Smooth muscle cell (in vitro differentiated cells): Measurements from ENCODE around the gene RAB15. TPM values are rescaled to one million over a fixed set of nuclear protein-coding genes. Genes with fewer than 3 reads are reported as not detected.

Experiments used
- DNase-seq: peaks from one replicate; lab custom pipeline; 2025; ENCODE audit not compliant: unreplicated experiment; lab: John Stamatoyannopoulos, UW
- H2AFZ ChIP-seq: fragments of 200-600 bp; sonication (generic); 2 replicates; pipeline ENCODE4 v1.6.0; 2016; ENCODE audit warnings: antibody characterized with exemption, low read depth, mild to moderate bottlenecking
- H3F3A ChIP-seq: fragments of 200-600 bp; sonication (generic); 2 replicates; pipeline ENCODE4 v1.6.0; 2017; ENCODE audit warnings: antibody characterized with exemption, low read depth
- H3K27ac ChIP-seq: fragments of 200-600 bp; sonication (generic); 2 replicates; pipeline ENCODE4 v1.5.1; 2016; ENCODE audit warnings: low read depth, mild to moderate bottlenecking
- H3K27me3 ChIP-seq: fragments of 200-600 bp; sonication (generic); 2 replicates; pipeline ENCODE4 v1.6.1; 2016; ENCODE audit warnings: low read depth, mild to moderate bottlenecking
- H3K36me3 ChIP-seq: fragments of 200-600 bp; sonication (generic); 2 replicates; pipeline ENCODE4 v1.5.1; 2016; ENCODE audit warnings: low read depth
- H3K4me1 ChIP-seq: fragments of 200-600 bp; sonication (generic); 2 replicates; pipeline ENCODE4 v1.5.1; 2016; ENCODE audit warnings: low read depth
- H3K4me2 ChIP-seq: fragments of 200-600 bp; sonication (generic); 2 replicates; pipeline ENCODE4 v1.6.0; 2016; ENCODE audit warnings: mild to moderate bottlenecking
- H3K4me3 ChIP-seq: fragments of 200-600 bp; sonication (generic); 2 replicates; pipeline ENCODE4 v1.5.1; 2016; ENCODE audit warnings: mild to moderate bottlenecking
- H3K79me2 ChIP-seq: fragments of 200-600 bp; sonication (generic); 2 replicates; pipeline ENCODE4 v1.6.0; 2016; ENCODE audit warnings: low read depth, mild to moderate bottlenecking
- H3K9ac ChIP-seq: fragments of 200-600 bp; sonication (generic); 2 replicates; pipeline ENCODE4 v1.6.0; 2016; ENCODE audit warnings: low read depth
- H3K9me3 ChIP-seq: fragments of 200-600 bp; sonication (generic); replicated peaks from 2 replicates; pipeline ENCODE4 v1.5.1; 2016; ENCODE audit warnings: low read depth
- H4K20me1 ChIP-seq: fragments of 200-600 bp; sonication (generic); 2 replicates; pipeline ENCODE4 v1.6.0; 2016; ENCODE audit warnings: low read depth
- WGBS: methylation state at CpG from one replicate; pipeline ENCODE4 v1.1.7; 2016; ENCODE audit warnings: low lambda C conversion rate; 5-methylcytosine and 5-hydroxymethylcytosine counted together
- polyA plus RNA-seq: library from polyadenylated mRNA; unstranded; fragments of >200 nt; fragmentation: Nextera tagmentation; extraction: Ambion mirVana; gene quantifications from 2 replicates; pipeline ENCODE4 v1.2.1, GENCODE V29; 2016
- total RNA-seq: library from RNA; depleted of rRNA; stranded (reverse); fragments of >200 nt; gene quantifications from 2 replicates; pipeline ENCODE4 v1.2.3, GENCODE V29; 2014
- TF ChIP-seq, protein P1 (sequence below): fragments of 200-600 bp; sonication (generic); IDR thresholded peaks from 2 replicates; pipeline ENCODE4 v1.5.1; 2017; ENCODE audit warnings: borderline replicate concordance, mild to moderate bottlenecking, antibody characterized with exemption; ENCODE audit not compliant: insufficient read depth, poor library complexity, severe bottlenecking

Gene RAB15
- total and polyA plus RNA-seq, 2 experiments from 2014 or later = 7.1 to 7.7 TPM

GRCh38 chr14:64970041-64970440, 2.1 kb downstream of the RAB15 start:
- H3K27me3 ChIP-seq = no peaks in the 10 kb centered on the region
- H3K4me2 ChIP-seq = no peak overlapping the region
- H3K9ac ChIP-seq = no peak overlapping the region
- peaks cover 13% of the 10 kb centered on the region for H4K20me1 ChIP-seq
- no peak overlapping the region for H2AFZ ChIP-seq
- TF ChIP-seq, protein P1, sequence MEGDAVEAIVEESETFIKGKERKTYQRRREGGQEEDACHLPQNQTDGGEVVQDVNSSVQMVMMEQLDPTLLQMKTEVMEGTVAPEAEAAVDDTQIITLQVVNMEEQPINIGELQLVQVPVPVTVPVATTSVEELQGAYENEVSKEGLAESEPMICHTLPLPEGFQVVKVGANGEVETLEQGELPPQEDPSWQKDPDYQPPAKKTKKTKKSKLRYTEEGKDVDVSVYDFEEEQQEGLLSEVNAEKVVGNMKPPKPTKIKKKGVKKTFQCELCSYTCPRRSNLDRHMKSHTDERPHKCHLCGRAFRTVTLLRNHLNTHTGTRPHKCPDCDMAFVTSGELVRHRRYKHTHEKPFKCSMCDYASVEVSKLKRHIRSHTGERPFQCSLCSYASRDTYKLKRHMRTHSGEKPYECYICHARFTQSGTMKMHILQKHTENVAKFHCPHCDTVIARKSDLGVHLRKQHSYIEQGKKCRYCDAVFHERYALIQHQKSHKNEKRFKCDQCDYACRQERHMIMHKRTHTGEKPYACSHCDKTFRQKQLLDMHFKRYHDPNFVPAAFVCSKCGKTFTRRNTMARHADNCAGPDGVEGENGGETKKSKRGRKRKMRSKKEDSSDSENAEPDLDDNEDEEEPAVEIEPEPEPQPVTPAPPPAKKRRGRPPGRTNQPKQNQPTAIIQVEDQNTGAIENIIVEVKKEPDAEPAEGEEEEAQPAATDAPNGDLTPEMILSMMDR = no peak
- no peaks in the 10 kb centered on the region for H3K9me3 ChIP-seq
- no peak overlapping the region for H3K27ac ChIP-seq
- no peak overlapping the region for H3K4me3 ChIP-seq
- no peaks in the 10 kb centered on the region for H3K36me3 ChIP-seq
- 95% methylated on average over 3 of the region's 3 CpGs for WGBS
- no peaks in the 10 kb centered on the region for H3K4me1 ChIP-seq
- no peak for DNase-seq
- H3F3A ChIP-seq = no peaks in the 10 kb centered on the region
- no peaks in the 10 kb centered on the region for H3K79me2 ChIP-seq

- TF ChIP-seq, protein P1 = no peak
- H3F3A ChIP-seq = no peaks in the 10 kb centered on the region
- H2AFZ ChIP-seq = no peak overlapping the region
- no peak for DNase-seq
- H3K4me3 ChIP-seq = no peak overlapping the region
- H3K79me2 ChIP-seq = no peaks in the 10 kb centered on the region
- no peaks in the 10 kb centered on the region for H3K36me3 ChIP-seq
- no peak overlapping the region for H3K4me2 ChIP-seq
- no peak overlapping the region for H3K27ac ChIP-seq
- H4K20me1 ChIP-seq = peaks cover 13% of the 10 kb centered on the region
- H3K4me1 ChIP-seq = no peaks in the 10 kb centered on the region
- H3K27me3 ChIP-seq = no peaks in the 10 kb centered on the region
- H3K9ac ChIP-seq = no peak overlapping the region
- no peaks in the 10 kb centered on the region for H3K9me3 ChIP-seq
- 75% methylated on average over 6 of the region's 6 CpGs for WGBS
These were observed 3.5 kb downstream of the RAB15 start for GRCh38 chr14:64968651-64969050.

- Histone ChIP-seq H3K36me3 (no peaks in the 10 kb centered on the region), H3K9me3 (no peaks in the 10 kb centered on the region), H3K79me2 (no peaks in the 10 kb centered on the region), H3K4me1 (no peaks in the 10 kb centered on the region), H3K27me3 (no peaks in the 10 kb centered on the region), H4K20me1 (peaks cover 13% of the 10 kb centered on the region), H3K9ac (no peak overlapping the region), H3F3A (no peaks in the 10 kb centered on the region), H3K4me2 (no peak overlapping the region), H3K4me3 (no peak overlapping the region), H3K27ac (no peak overlapping the region), H2AFZ (no peak overlapping the region)
- TF ChIP-seq, protein P1 = no peak
- WGBS = 85% methylated on average over 7 of the region's 7 CpGs
- DNase-seq = no peak
These were observed 4.0 kb downstream of the RAB15 start for GRCh38 chr14:64968167-64968566.

DNA sequence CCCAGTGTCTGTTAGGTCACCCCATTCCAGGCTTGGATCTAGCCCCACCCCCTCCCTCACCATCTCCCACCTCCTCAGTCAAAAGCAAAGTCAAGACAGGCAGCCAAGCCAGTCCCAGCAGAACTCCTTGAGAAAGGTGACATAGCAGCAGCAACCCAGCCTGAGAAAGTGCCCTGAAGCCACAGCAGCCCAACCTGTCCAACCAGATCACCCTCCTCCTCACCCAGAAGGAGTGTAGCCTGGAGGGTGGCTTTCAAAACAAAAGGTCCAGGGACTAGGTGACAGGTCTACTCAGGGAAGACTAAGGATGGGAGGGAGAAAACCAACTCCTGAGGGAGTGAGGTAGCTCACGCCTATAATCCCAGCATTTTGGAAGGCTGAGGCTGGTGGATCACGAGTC, 5.2 kb downstream of the RAB15 start:
- 87% methylated on average over 2 of the region's 2 CpGs for WGBS
- no peak for DNase-seq

More for the DNA sequence above, 5.2 kb downstream of the RAB15 start:
- no peaks in the 10 kb centered on the region for H3F3A ChIP-seq
- no peak overlapping the region for H3K4me2 ChIP-seq
- TF ChIP-seq, protein P1 = no peak
- no peak overlapping the region for H3K27ac ChIP-seq
- H3K4me3 ChIP-seq = no peak overlapping the region
- H3K79me2 ChIP-seq = no peaks in the 10 kb centered on the region
- no peak overlapping the region for H3K9ac ChIP-seq
- no peaks in the 10 kb centered on the region for H3K27me3 ChIP-seq
- no peaks in the 10 kb centered on the region for H3K4me1 ChIP-seq
- H4K20me1 ChIP-seq = peaks cover 20% of the 10 kb centered on the region
- no peak overlapping the region for H2AFZ ChIP-seq
- H3K9me3 ChIP-seq = no peaks in the 10 kb centered on the region
- no peaks in the 10 kb centered on the region for H3K36me3 ChIP-seq
